GM21526 (cell line): Measurements from ENCODE around the gene MRPL9.
"Not testable (repeated sequence)": the region's sequence is repeated elsewhere in the genome, so short reads cannot be mapped to it uniquely, and the experiment has no call there.

Source experiments
- ATAC-seq: cut with Tn5 transposase; IDR thresholded peaks from one replicate; pipeline ENCODE4 v1.9.1; 2021; ENCODE audit warnings: moderate library complexity; ENCODE audit not compliant: unreplicated experiment, low FRiP score

The MRPL9 gene

DNA sequence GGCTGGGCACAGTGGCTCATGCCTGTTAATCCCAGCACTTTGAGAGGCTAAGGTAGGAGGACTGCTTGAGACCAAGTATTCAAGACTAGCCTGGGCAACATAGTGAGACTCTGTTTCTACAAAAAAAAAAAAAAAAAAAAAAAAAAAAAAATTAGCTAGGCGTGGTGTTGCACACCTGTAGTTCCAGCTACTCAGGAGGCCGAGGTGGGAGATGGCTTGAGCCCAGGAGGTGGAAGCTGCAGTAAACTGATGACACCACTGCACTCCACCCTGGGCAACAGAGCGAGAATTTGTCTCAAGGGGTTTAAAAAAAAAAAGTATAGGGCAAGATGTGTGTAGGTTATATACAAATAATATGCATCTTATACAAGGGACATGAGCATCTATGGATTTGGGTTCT is 24.4 kb upstream of the MRPL9 start:
- no peak for ATAC-seq

DNA sequence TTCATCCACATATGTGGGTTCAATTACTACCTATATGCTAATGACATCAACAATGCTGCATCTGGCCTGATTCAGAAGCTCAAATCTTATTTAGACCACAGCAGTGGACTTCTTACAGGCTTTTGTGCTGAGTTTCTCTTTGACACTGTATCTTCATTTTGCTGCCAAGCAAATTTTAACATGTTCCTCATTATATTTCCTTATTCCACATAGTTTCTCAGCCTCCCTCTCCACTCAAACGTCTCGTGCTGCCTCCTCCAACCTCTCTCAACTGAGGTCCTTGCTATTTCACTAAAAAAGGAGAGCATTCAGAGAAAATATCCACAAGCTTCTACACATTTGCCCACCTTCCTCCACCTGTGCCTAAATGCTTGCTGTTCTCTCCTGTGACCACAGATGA is 20.5 kb upstream of the MRPL9 start:
- no peak for ATAC-seq

DNA sequence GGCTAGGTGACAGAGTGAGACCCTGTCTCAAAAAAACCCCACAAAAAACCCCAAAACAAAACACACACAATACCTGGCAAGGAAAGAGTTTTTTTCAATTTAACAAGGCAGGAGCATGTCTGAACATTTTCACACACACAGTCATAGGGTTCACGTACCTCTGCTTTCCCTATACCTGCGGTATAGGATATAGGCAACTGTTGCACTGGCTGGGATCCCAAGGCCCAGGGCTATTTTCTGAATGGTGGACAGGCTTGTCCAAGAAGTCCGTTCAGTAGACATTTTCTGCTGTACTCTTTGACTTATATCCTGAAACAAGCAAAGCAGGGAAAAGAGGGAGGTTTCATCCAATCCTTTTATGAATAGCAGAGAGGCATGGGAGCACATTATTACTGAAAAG is 19.4 kb upstream of the MRPL9 start:
- ATAC-seq, result no peak

DNA sequence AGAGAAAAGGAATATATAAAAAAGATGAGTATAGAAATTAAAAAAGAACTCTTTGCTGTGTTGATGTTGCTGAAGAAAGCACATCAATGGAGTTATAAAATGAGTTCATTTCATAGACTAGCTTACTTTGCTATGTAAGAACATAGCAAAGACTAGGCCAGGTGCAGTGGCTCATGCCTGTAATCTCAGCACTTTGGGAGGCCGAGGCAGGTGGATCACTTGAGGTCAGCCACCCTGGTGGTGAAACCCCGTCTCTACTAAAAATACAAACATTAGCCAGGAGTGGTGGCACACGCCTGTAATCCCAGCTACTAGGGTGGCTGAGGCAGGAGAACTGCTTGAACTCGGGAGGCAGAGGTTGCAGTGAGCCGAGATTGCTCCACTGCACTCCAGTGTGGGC is 18.7 kb upstream of the MRPL9 start:
- not testable (repeated sequence) for ATAC-seq

DNA sequence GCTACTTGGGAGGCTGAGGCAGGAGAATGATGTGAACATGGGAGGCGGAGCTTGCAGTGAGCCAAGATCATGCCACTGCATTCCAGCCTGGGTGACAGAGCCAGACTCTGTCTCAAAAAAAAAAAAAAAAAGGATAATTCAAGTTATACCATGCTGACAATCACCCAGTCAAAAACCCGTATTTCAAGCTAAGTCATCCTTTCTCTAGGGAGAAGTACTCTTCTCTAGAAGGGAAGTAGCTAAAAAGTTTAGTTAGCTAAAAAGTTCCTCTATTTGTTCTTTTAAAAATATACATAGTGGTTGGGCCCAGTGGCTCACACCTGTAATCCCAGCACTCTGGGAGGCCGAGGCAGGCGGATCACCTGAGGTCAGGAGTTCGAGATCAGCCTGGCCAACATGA is 17.4 kb upstream of the MRPL9 start:
- not testable (repeated sequence) for ATAC-seq

DNA sequence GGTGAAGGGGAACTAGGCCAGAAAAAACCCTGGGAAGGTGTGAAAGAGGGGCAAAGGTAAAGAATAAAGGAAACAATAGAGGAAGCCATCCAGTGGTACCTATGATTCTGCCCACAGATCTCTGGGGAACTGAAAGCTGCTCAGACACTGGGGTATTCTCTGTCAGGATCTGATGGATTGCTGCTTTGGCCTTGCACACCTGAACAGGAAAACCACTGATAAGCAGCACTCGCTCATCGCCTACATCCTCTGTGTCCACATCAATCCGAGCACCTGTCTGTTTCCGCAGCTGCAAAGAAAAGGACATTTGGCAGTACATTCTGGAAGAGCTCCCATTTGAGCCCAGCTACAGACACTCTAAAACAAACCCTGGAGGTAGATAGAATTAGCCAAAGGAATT is 16.6 kb upstream of the MRPL9 start:
- no peak for ATAC-seq

DNA sequence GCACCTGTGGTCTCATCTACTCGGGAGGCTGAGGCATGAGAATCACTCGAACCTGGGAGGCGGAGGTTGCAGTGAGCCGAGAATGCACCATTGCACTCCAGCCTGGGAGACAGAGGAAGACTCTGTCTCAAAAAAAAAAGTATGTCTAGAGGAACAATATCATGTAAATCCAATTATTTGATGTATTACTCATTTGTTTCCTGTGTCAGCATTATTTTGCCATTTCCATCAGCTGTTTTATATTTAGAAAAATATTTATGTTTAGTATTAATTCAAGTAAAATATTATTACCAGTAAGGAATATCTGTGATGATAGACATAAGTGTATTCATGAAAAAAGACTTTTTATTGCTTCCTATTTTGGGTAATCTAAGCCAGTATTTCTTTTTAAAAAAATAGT is 14.0 kb upstream of the MRPL9 start:
- ATAC-seq, result no peak

DNA sequence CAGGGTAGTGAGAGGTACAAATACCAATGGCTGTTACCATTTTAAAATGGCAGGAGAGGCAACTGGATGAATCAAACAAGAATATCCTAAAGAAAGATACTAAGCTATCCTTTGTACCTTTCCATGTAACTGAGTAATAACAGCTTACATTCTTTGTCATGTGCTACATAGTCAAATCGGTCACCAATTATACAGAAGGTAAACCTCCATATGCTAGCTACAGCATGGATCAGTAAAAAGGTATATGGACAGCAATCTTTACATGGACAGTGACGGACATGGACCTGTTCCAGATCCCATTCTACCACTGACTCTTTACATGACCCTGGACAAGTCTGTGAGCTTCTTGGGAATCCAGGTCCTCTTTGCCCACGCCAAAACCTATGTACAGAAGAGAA is 13.4 kb upstream of the MRPL9 start:
- no peak for ATAC-seq

DNA sequence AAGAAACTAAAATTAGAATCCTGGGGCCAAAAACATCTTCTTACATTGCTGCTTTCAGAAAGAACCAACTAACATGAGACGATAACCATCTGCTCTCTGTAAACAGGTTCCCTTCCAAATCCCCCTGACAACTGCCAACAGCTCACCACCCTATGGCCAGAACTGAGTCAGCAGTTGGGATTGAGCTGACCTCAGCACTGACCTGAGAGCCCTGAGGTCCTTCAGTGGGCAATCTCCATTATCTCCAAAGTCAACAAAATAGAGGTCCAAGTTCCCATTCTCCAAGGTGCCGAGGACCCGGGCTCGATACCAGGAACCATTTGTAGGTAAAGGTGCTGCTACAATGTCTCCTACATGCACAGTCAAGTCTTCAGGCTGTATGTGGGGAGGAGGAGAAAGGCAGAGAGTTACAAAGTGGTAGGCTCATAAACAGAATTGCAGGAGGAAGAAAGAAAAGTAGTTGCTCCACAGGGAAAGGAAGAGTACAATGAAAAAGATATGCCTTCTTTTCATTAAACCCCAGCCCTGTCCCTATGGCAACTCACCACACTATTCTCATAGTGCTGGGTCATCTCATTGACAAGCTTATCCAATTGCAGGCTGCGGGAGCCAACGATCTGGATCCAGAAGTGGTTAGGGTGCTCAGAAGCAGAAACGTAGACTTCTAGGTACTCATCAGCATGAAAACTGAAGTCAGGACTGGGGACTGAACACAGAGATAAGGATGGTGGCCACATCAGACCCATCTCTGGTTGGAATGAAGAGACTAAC is 12.8 kb upstream of the MRPL9 start:
- ATAC-seq, result no peak

DNA sequence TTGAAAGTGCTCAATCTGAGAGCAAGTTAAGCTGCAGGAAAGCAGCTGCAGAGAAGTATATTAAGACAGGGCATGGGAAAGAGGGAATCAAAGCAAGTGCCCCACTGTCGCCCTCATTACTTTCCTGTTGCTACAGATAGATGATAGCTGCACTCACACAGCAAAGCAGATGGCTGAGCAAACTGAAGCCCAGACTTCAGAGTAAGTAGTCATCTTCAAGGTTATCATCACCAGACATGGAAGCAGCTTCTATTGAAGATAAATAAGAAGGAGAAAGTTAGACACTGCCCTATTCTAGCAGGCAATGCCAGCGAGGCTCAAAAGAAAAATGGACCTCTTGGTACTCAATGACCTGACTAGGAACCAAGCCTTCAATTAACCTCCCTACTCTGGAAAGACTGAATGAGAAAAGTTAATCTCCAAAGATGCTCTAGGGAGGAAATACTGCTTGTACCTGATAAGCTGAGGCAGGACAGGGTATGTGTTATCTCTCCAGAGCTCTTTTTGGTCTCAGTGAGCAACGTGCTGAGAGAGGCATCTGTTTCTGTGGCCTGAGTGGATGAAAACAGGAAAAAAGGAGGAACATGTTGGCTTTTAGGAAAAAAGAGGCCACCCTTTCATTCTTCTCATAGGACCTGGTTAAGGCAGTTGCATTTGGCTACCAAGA is 11.1 kb upstream of the MRPL9 start:
- no peak for ATAC-seq

DNA sequence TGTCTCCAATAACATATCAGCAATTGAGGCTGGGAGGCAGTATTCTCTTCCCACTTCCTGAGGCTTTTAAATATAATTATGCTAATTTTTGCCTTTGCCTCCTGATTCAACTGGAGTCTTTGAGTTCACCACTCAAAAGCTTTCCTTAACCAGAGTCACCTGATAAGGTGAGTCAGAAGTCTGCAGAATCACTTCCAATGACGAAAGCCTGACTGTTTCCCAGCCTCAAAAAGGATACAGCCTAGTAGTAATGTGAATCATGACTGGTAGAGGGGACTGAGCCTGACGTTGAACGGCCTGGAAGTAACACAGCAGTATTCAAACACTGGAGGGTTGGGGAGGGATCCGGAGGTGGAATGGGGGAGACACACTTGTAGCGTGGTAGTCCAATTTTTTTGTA is 10.4 kb upstream of the MRPL9 start:
- no peak for ATAC-seq

DNA sequence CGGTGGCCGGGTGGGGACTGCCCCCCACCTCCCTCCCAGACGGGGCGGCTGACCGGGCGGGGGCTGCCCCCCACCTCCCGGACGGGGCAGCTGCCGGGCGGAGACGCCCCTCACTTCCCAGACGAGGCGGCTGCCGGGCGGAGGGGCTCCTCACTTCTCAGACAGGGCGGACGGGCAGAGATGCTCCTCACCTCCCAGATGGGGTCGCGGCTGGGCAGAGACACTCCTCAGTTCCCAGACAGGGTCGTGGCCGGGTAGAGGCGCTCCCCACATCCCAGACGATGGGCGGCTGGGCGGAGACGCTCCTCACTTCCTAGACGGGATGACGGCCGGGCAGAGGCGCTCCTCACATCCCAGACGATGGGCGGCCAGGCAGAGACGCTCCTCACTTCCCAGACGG is 6.0 kb upstream of the MRPL9 start:
- ATAC-seq, result not testable (repeated sequence)

DNA sequence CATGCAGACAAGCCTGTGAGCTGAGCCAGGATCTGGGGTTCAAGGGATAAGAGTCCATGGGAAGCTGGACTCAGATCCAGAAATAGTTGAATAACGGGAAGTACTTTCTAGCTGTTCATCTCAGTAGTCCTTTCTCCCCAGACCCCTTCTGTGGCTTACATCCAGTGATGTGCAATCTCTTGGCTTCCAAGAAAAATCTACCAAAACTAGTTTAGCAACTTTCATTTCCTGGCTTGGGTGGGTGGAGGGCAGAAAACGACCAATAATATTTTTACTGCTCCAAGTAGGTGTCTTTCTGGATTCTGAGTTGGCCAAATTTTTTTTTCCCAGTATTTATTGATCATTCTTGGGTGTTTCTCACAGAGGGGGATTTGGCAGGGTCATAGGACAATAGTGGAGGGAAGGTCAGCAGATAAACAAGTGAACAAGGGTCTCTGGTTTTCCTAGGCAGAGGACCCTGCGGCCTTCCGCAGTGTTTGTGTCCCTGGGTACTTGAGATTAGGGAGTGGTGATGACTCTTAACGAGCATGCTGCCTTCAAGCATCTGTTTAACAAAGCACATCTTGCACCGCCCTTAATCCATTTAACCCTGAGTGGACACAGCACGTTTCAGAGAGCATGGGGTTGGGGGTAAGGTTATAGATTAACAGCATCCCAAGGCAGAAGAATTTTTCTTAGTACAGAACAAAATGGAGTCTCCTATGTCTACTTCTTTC is 5.2 kb upstream of the MRPL9 start:
- ATAC-seq, result not testable (repeated sequence)

DNA sequence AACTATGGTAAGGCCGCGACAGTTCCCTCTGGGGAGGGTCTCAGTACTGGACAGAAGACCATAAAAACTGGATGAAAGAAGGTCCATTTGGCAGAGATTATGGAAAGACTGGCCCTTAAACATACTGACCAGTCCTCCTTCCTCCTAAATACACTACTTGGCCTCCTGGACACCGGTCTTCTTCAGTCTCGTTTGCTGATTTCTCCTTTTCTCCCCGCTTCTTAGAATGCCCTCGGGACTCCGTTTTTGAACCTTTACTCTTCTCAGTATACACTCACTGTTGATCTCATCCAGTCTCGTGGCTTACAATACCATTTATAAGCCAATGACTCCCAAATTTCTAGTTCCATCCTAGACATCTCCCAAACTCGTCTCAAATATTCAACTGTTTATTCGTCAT is 694 bp upstream of the MRPL9 start:
- no peak for ATAC-seq

DNA sequence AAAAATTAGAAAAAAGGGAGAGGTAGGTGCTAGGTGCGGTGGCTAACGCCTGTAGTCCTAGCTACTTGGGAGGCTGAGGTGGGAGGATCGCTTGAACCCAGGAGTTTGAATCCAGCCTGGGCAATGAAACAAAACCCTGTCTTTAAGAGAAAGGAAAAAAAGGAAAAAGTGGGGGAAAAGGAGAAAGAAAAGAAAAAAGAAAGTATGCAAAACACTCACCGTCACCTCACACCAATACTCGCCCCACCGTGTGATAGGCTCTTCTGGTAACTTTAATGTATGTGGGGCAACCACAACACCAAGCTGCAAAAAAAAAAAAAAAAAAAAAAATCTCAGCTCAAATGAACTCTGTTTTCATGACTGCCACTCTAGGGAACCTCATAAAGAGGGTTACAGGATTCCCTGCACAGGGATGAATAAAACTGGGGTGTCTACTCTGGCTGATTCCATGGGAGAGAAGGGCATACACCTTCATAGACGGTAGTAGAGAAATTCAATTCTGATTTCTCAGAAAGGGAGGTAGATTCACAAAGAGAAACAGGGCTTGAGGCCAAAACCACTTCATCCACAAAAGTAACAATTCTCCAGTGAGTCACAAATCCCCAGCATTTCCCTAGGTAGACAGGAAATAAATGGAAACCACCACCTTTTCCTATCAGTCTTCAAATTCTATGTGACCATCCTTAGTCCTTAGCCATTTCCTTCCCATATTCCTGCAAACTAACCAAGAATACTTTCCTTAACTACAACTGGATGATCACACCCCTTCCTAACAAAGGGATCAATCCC is 2.5 kb downstream of the MRPL9 start:
- no peak for ATAC-seq

DNA sequence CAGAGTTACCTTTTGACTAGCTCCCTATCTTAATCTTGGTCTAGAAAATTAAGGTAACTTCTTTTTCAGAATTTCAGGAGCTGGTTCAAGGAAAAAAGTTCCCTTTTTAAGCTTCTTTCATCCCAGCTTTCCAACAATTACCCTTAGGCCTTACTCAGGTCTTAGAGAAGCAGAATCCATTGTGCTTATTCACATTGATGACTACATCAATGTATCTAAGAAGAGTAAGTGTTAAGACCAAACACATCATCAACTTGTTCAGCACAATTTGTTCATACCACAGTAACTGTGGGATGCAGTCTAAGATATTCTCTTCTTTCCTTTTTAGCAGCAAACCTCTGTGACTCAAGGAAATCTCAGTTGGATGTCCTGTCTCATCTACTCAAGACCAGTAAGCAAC is 4.1 kb downstream of the MRPL9 start:
- no peak for ATAC-seq

DNA sequence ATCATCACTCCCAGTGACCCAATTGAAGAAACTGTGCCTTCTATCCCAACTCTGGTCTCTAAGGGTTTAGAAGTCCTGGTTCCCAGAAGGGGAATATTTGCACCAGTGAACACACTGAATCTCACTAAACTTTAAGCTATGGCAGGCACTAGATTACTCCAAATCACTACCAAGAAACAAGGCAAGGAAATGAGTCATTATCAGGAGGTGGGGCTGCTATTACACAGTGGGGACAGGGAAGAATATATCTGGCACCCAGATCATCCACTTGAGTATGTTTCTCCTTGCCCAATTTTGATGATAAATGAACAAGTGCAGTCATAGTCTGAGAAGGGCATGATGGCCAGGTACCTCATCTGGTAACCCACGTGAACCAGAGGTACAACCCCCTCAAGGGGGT is 7.0 kb downstream of the MRPL9 start:
- ATAC-seq, result no peak

DNA sequence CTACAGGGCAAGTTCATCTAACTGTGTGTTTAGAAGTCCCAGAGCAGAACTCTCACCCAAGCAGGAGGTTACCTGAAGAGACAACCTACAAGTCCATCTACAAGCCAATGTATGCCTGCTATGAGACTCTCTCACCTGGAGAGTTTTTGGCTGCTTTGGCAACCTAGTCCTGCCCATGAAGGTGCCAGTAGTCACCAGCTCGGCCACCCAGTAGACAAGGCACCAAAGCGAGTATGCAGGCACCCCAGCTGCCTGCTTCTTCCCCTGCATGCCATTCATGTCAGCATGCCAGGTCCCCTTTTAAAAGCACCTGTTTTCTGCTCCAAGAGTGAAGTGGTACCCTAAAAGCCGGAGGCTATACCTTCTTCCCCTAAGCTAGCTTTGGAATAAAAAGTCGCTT is 21.8 kb downstream of the MRPL9 start:
- ATAC-seq, result no peak

DNA sequence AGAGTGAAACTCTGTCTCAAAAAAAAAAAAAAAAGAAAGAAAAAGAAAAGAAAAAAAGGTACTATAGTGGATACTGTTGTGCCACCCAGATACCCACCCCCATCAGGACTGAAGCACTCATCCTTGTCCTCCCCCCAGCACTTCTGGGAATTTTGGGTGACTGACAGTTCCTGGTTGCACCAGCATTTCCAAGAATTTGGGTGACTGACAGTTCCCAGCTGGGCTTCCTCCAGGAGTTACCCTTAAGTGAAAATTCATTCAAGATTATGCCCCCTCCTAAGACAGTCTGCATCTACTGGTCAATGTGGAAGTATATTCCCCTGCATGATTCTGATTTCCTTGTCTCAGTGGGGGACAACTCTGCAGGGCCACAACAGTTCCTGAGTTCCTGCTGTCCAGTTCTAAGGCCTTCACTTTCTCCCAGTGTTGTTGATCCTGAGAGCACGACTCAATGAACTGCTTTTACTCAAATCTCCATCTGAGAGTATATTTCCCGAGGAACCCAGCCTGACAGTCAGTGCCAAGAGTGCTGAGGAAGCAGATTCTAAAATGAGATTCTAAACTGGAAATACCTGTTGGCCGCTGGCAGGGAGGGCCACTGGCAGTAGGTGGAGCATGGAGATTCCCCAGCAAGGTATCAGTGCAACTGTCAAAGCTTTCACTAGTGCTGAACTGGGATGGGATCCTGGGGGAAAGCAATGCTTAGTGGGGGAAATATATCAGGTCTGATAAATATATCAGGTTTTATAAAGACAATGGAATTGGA is 23.5 kb downstream of the MRPL9 start:
- no peak for ATAC-seq

DNA sequence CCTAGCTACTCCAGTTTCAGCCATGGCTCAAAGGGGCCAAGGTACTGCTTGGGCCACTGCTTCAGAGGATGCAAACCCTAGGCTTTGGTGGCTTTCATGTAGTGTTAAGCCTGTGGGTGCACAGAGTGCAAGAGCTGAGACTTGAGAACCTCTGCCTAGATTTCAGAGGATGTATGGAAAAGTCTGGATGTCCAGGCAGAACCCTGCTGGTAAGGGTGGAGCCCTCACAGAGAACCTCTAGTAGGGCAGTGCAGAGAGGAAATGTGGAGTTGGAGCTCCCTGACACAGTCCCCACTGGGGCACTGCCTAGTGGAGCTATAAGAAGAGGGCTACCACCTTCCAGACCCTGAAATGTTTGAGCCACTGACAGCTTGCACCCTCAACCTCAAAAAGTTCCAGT is 25.8 kb downstream of the MRPL9 start:
- no peak for ATAC-seq
